Heart left ventricle (tissue), 16 donors: ENCODE results near the gene LSM5. TPM values are rescaled to one million over a fixed set of nuclear protein-coding genes. Genes with fewer than 3 reads are reported as not detected.

Experiments used
- ATAC-seq, 4 donors: fragments of 200-7000 bp; cut with Tn5 transposase; one replicate each; pipeline ENCODE4 v1.9.1; 2020 to 2022; ENCODE audit warnings: moderate library complexity in 4 of 4, mild to moderate bottlenecking in 3 of 4, moderate number of reproducible peaks in 1 of 4
- DNase-seq, 5 donors: peaks; one replicate each; pipeline ENCODE4 v3.0.0-alpha.2; 2020
- H3K27ac ChIP-seq, 12 donors: fragments of 200-600 bp; sonication (generic) in 4 of 12; one replicate each; pipeline versions ENCODE4 v1.5.0 to v1.8.0; 2016 to 2022; ENCODE audit warnings: mild to moderate bottlenecking in 2 of 12
- H3K27me3 ChIP-seq, 9 donors: fragments of 200-600 bp; sonication (generic) in 2 of 9; one replicate each; pipeline versions ENCODE4 v1.5.1 to v1.8.0; 2016 to 2022; ENCODE audit warnings: mild to moderate bottlenecking in 3 of 9
- H3K36me3 ChIP-seq, 9 donors: fragments of 200-600 bp; sonication (generic) in 2 of 9; one replicate each; pipeline versions ENCODE4 v1.5.0 to v1.8.0; 2018 to 2022; ENCODE audit warnings: mild to moderate bottlenecking in 2 of 9
- H3K4me1 ChIP-seq, 12 donors: fragments of 200-600 bp; sonication (generic) in 4 of 12; one replicate each; pipeline versions ENCODE4 v1.5.0 to v1.8.0; 2016 to 2022; ENCODE audit warnings: mild to moderate bottlenecking in 3 of 12
- H3K4me3 ChIP-seq, 12 donors: fragments of 200-600 bp; sonication (generic) in 4 of 12; one replicate each; pipeline versions ENCODE4 v1.5.0 to v1.8.0; 2017 to 2022; ENCODE audit warnings: mild to moderate bottlenecking in 9 of 12, moderate library complexity in 4 of 12
- H3K9me3 ChIP-seq, 12 donors: fragments of 200-600 bp; sonication (generic) in 4 of 12; one replicate each; pipeline versions ENCODE4 v1.5.0 to v1.8.0; 2016 to 2022; ENCODE audit warnings: mild to moderate bottlenecking in 1 of 12
- POLR2A ChIP-seq, 2 donors: fragments of 450-650 bp; IDR thresholded peaks; one replicate each; pipeline ENCODE4 v1.6.1; 2017; ENCODE audit warnings: antibody characterized with exemption in 2 of 2, mild to moderate bottlenecking in 2 of 2, moderate library complexity in 2 of 2
- WGBS, 4 donors: extraction: QIAGEN DNeasy Blood & Tissue Kit in 2 of 4; methylation state at CpG; one replicate each; pipeline versions ENCODE4 v1.1.5 to v1.1.7; 2013 to 2018; 5-methylcytosine and 5-hydroxymethylcytosine counted together
- intact Hi-C, 10 donors: fragments of 100-400 bp; cut with DNase I; formaldehyde crosslinking; loops; one replicate each; pipeline versions ENCODE4 v1.11.1 to v1.14.2; 2022
- polyA plus RNA-seq, 2 donors: library from polyadenylated mRNA; stranded (reverse); fragments of 200-250 nt; gene quantifications; one replicate each; pipeline ENCODE4 v1.2.3, GENCODE V29; 2013
- total RNA-seq, 9 donors: library from RNA; depleted of rRNA in 2 of 9; stranded (reverse); fragments of >200 nt in 2 of 9; fragmentation: NEBNext Ultra II Directional in 3 of 9; extraction: Animal tissue kit (Norgen Biotek cat#: 25700) in 3 of 9; gene quantifications; one replicate each; pipeline versions ENCODE4 v1.1.0 to v1.2.4, GENCODE V29; 2016 to 2023
- TF ChIP-seq, protein P1 (sequence below), 12 donors: fragments of 200-600 bp; sonication (generic) in 4 of 12; IDR thresholded peaks; one replicate each; pipeline versions ENCODE4 v1.5.0 to v1.8.0; 2018 to 2022; ENCODE audit warnings: antibody characterized with exemption in 12 of 12, mild to moderate bottlenecking in 5 of 12
- donor health status: ischemic (EF 13 %, LVEDD 7.1; RV severe dilation, severe dysfunction).
- donor health status: healthy with polysubstance abuse.
- donor health status: DM: no; HTN: yes; CAD: no.
- donor health status: DM: no; HTN: no; CAD: no.
- donor health status: ischemic (EF 25% LVEDD 6.9; RV normal size, moderate dysfunction).
- donor health status: ischemic (EF 25% LVEDD 5.7; RV mildly dilated, moderate dysfunction).
- donor health status: healthy.
- donor health status: DM: yes; HTN: yes; CAD: no.
- donor health status: ischemic (EF 35%, LVEDD 5.7; RV mildly dilated, moderate dysfunction).
- donor health status: nonischemic (EF 11% LVEDD 7.7; RV severe dilation, severe dysfunction).
- donor health status: DM: yes; HTN: yes; CAD: no.
- donor health status: PGD.
- donor health status: ischemic (EF 29% LVEDD 5.4; RV normal size, mild dysfunction).
- donor health status: nonischemic (EF 23%, LVEDD 6.1; RV moderate dilation, normal function).

LSM5 gene
- total and polyA plus RNA-seq, 11 donors = 10.8 to 67.5 (median 37.3) TPM

DNA sequence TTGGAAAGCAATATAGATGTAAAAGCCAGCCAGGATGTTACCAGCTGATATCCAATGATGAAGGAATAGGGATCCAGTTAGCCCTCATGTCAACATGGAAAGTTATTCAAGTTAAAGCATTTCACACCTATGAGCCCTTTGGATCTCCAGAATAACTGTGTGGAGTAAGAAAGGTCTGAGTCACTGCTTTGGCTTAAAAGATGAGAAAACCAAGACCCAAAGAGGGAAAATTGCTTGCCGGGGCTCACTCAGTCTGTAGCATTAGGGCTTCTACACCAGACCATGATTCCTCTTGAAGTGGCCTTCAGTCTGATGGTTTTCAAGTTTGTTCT is 12.6 kb downstream of the LSM5 start:
- peaks cover 0 to 16% (median 0%) of the 10 kb centered on the region in 12 donors for H3K4me1 ChIP-seq
- intact Hi-C loops = loop anchor here in 8 of 10 donors (5.0 to 10.0 kb wide), 4 partner anchors 265 to 733 kb away; no protein-coding TSS in a partner anchor
- ATAC-seq (no peak), DNase-seq (no peak)
- H3K36me3 ChIP-seq = no peaks in the 10 kb centered on the region
- H3K27ac ChIP-seq = no peak overlapping the region
- H3K9me3 ChIP-seq = no peaks in the 10 kb centered on the region
- TF ChIP-seq, protein P1, sequence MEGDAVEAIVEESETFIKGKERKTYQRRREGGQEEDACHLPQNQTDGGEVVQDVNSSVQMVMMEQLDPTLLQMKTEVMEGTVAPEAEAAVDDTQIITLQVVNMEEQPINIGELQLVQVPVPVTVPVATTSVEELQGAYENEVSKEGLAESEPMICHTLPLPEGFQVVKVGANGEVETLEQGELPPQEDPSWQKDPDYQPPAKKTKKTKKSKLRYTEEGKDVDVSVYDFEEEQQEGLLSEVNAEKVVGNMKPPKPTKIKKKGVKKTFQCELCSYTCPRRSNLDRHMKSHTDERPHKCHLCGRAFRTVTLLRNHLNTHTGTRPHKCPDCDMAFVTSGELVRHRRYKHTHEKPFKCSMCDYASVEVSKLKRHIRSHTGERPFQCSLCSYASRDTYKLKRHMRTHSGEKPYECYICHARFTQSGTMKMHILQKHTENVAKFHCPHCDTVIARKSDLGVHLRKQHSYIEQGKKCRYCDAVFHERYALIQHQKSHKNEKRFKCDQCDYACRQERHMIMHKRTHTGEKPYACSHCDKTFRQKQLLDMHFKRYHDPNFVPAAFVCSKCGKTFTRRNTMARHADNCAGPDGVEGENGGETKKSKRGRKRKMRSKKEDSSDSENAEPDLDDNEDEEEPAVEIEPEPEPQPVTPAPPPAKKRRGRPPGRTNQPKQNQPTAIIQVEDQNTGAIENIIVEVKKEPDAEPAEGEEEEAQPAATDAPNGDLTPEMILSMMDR (IDR thresholded peaks at IDR 0.05) = no peak
- no peak for TF ChIP-seq POLR2A (IDR thresholded peaks at IDR 0.05)
- WGBS, 4 donors = 83 to 97% (median 93%) methylated on average over 1 of the region's 1 CpG
- no peak overlapping the region for H3K4me3 ChIP-seq
- H3K27me3 ChIP-seq = no peaks in the 10 kb centered on the region

DNA sequence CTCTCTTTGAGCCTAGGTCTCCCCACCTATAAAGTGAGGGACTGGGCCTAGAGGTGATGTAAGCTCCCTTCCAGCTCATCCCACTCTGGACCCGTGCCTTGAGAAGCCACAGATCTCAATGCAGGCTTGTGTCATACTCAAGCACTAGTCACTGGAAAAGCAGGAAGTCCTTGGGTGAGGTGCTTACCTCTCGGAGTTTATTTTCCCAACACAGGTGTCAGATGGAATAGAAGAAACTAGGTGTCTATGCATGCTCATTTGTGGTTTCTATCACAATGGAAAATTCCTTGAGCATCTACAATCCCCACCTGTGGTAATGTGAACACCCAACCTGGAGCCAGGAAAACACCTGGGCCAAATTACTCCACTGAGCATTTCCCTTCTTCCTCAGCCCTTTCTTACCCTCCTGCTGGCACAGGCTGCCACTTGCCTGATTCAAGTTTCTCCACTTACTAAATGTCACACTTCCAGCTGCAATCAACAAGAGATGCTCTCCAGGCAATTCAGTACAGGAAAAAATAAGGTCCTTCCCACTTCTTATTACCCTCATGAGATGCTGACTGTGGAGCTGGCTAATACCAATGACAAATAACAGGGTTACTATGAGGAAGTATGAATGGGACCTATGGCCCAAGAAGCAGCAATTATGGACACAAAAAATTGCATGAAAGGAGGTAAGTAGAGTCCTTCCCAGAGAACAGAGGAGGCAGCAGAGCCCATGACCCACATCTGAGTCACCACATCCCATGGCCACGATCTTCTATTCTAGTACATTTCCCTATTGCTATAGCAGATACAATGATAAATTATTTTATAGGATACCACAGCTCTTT is 13.1 kb downstream of the LSM5 start:
- intact Hi-C loops = loop anchor here in 8 of 10 donors (5.0 to 10.0 kb wide), 4 partner anchors 265 to 732 kb away; no protein-coding TSS in a partner anchor
- H3K9me3 ChIP-seq = no peaks in the 10 kb centered on the region
- no peak for ATAC-seq
- H3K27ac ChIP-seq = no peak overlapping the region
- TF ChIP-seq POLR2A (IDR thresholded peaks at IDR 0.05) = no peak
- TF ChIP-seq, protein P1 (IDR thresholded peaks at IDR 0.05) = no peak
- WGBS, 4 donors = 68 to 86% (median 72%) methylated on average over 3 of the region's 3 CpGs
- no peaks in the 10 kb centered on the region for H3K36me3 ChIP-seq
- H3K4me1 ChIP-seq = peaks cover 0 to 16% (median 0%) of the 10 kb centered on the region in 12 donors
- DNase-seq = no peak
- no peaks in the 10 kb centered on the region for H3K27me3 ChIP-seq
- H3K4me3 ChIP-seq = no peak overlapping the region

DNA sequence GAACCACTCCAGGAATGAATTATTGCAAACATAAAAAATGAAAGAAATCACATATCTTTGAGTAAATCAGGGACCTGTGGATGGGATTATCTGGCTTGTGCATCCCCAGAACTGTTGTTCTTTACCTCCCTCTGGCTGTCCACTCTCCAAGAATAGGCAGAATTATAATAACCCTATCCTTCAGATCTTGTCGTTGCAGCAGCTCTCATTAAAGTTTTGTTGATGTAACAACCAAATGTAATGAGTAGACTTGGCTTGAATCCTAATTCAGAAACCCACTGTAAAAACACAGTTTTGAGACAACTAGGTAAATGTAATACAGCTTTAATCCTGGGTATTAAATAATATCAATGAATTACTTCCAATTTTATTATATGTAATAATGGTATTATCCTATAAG is 16.2 kb downstream of the LSM5 start:
- Histone ChIP-seq H3K36me3 (no peaks in the 10 kb centered on the region), H3K27me3 (no peaks in the 10 kb centered on the region), H3K4me1 (peaks cover 0 to 6% (median 0%) of the 10 kb centered on the region in 12 donors), H3K27ac (no peak overlapping the region), H3K9me3 (no peaks in the 10 kb centered on the region), H3K4me3 (no peak overlapping the region)
- WGBS, 4 donors = 78 to 85% (median 83%) methylated on average over 1 of the region's 1 CpG
- TF ChIP-seq POLR2A (IDR thresholded peaks at IDR 0.05) = no peak
- TF ChIP-seq, protein P1 (IDR thresholded peaks at IDR 0.05) = no peak
- intact Hi-C loops = loop anchor here in 2 of 10 donors (10.0 kb wide), 1 partner anchor 729 kb away; no protein-coding TSS in a partner anchor
- DNase-seq = no peak
- ATAC-seq = no peak

DNA sequence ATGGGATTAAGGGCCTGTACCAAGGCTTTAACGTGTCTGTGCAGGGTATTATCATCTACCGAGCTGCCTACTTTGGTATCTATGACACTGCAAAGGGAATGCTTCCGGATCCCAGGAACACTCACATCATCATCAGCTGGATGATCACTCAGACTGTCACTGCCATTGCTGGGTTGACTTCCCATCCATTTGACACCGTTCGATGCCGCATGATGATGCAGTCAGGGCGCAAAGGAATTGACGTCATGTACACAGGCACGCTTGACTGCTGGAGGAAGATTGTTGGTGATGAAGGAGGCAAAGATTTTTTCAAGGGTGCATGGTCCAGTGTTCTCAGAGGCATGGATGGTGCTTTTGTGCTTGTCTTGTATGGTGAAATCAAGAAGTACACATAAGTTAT is 18.2 kb downstream of the LSM5 start:
- no peaks in the 10 kb centered on the region for H3K27me3 ChIP-seq
- intact Hi-C loops = loop anchor here in 2 of 10 donors (10.0 kb wide), 1 partner anchor 727 kb away; no protein-coding TSS in a partner anchor
- H3K9me3 ChIP-seq = no peaks in the 10 kb centered on the region
- DNase-seq (no peak), ATAC-seq (no peak)
- H3K4me1 ChIP-seq = peaks cover 0 to 6% (median 0%) of the 10 kb centered on the region in 12 donors
- H3K36me3 ChIP-seq = no peaks in the 10 kb centered on the region
- 81 to 92% (median 87%) methylated on average over 9 of the region's 9 CpGs for WGBS, 4 donors
- H3K27ac ChIP-seq = no peak overlapping the region
- TF ChIP-seq, protein P1 (IDR thresholded peaks at IDR 0.05) = no peak
- TF ChIP-seq POLR2A (IDR thresholded peaks at IDR 0.05) = no peak
- H3K4me3 ChIP-seq = no peak overlapping the region
